Tibial nerve (tissue), 4 donors: ENCODE data around the gene SMIM28.

Source experiments
- EP300 ChIP-seq, 2 donors: sonication (generic); formaldehyde crosslinking; IDR thresholded peaks; one replicate each; pipeline ENCODE4 v1.6.1; 2017; ENCODE audit warnings: antibody characterized with exemption in 2 of 2, mild to moderate bottlenecking in 1 of 2
- POLR2A ChIP-seq, 2 donors: fragments of 450-650 bp; IDR thresholded peaks; one replicate each; pipeline ENCODE4 v1.6.1; 2017; ENCODE audit warnings: antibody characterized with exemption in 2 of 2, mild to moderate bottlenecking in 2 of 2, moderate library complexity in 2 of 2
- TF ChIP-seq, protein P1 (sequence below), 5 experiments: fragments of 200-600 bp in 3 of 5; fragments of 450-650 bp in 2 of 5; sonication (generic) in 3 of 5; IDR thresholded peaks; one replicate each; pipeline ENCODE4 v1.5.1; 2016 to 2019; ENCODE audit warnings: antibody characterized with exemption in 5 of 5, mild to moderate bottlenecking in 3 of 5, moderate library complexity in 2 of 5

DNA sequence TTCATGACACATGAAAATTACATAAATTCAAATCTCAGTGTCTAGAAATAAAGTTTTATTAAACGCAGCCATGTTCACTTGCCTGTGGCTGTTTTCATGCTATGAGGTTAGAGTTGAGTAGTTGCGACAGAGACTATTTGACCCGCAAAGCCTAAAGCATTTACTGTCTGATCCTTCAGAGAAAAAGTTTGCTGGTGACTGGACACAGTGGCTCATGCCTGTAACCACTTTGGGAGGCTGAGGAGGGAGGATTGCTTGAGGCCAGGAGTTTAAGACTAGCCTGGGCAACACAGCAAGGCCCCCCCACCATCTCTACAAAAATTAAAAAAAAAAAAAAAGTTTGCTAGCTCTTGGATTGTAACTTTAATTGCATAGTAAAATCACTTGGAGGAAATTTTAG, 9.2 kb downstream of the SMIM28 start:
- TF ChIP-seq, protein P1, sequence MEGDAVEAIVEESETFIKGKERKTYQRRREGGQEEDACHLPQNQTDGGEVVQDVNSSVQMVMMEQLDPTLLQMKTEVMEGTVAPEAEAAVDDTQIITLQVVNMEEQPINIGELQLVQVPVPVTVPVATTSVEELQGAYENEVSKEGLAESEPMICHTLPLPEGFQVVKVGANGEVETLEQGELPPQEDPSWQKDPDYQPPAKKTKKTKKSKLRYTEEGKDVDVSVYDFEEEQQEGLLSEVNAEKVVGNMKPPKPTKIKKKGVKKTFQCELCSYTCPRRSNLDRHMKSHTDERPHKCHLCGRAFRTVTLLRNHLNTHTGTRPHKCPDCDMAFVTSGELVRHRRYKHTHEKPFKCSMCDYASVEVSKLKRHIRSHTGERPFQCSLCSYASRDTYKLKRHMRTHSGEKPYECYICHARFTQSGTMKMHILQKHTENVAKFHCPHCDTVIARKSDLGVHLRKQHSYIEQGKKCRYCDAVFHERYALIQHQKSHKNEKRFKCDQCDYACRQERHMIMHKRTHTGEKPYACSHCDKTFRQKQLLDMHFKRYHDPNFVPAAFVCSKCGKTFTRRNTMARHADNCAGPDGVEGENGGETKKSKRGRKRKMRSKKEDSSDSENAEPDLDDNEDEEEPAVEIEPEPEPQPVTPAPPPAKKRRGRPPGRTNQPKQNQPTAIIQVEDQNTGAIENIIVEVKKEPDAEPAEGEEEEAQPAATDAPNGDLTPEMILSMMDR (IDR thresholded peaks at IDR 0.05) = no peak
- TF ChIP-seq POLR2A (IDR thresholded peaks at IDR 0.05) = no peak
- TF ChIP-seq EP300 (IDR thresholded peaks at IDR 0.05) = no peak
